Measurements from ENCODE around the gene TSPOAP1. TPM values are rescaled to one million over a fixed set of nuclear protein-coding genes. Genes with fewer than 3 reads are reported as not detected.

The TSPOAP1 gene
- total and polyA plus RNA-seq, 10 of the 15 experiments (the other 5 are each of a cell fraction or from before 2014, with no cell fraction given): 0.58 to 16.4 (median 4.2) TPM; not detected in 1

- TF ChIP-seq ZNF687 (IDR thresholded peaks at IDR 0.05) (peak; percentile 77), NBN (IDR thresholded peaks at IDR 0.05) (peak; percentile 56; the same call in 1 of the 2 replicates), ZSCAN29 (IDR thresholded peaks at IDR 0.05) (0 out of 2 replicates have a peak, but pooled peaks have one; percentile 50), E4F1 (IDR thresholded peaks at IDR 0.05; ENCODE audit: borderline replicate concordance, partially characterized antibody) (peak; percentile 56), TCF7 (IDR thresholded peaks at IDR 0.05; ENCODE audit: borderline replicate concordance) (no peak), GABPA (IDR thresholded peaks at IDR 0.05; ENCODE audit: low read depth) (peak; percentile 98), POLR2AphosphoS5 (IDR thresholded peaks at IDR 0.05; ENCODE audit: low read length) (peak; percentile 87), ZNF592 (IDR thresholded peaks at IDR 0.05) (0 out of 2 replicates have a peak, but pooled peaks have one; percentile 36), ZNF274 (IDR thresholded peaks at IDR 0.05; ENCODE audit: insufficient read depth, insufficient read length) (no peak), BMI1 (IDR thresholded peaks at IDR 0.05; ENCODE audit: borderline replicate concordance) (no peak), SREBF2 (IDR thresholded peaks at IDR 0.05; ENCODE audit: low read length) (peak; percentile 69; the same call in 1 of the 2 replicates), RFX5 (IDR thresholded peaks at IDR 0.05; ENCODE audit: low read depth, low read length) (no peak), CEBPZ (IDR thresholded peaks at IDR 0.05; ENCODE audit: low read depth, low read length) (no peak), FOS (IDR thresholded peaks at IDR 0.05; ENCODE audit: borderline replicate concordance, extremely low read depth, insufficient read length) (no peak), HDAC2 (IDR thresholded peaks at IDR 0.05) (no peak), CHD1 (IDR thresholded peaks at IDR 0.05; ENCODE audit: low read depth, low read length) (peak; percentile 96)
These were observed 23.4 kb upstream of the TSPOAP1 start, which contains the start of gene SUPT4H1 (continued) for GRCh38 chr17:58351831-58352595.

Data from GM12878 (cell line).